HG02763 (cell line): ENCODE data around the gene TMEM131L.
"Not testable (repeated sequence)": the region's sequence is repeated elsewhere in the genome, so short reads cannot be mapped to it uniquely, and the experiment has no call there.

Experiments
- ATAC-seq: cut with Tn5 transposase; IDR thresholded peaks from one replicate; pipeline ENCODE4 v1.9.1; 2021; ENCODE audit warnings: mild to moderate bottlenecking, moderate library complexity; ENCODE audit not compliant: unreplicated experiment

Gene TMEM131L

GRCh38 chr4:153537493-153537960, 71.4 kb downstream of the TMEM131L start:
- no peak for ATAC-seq

GRCh38 chr4:153538487-153539357, 72.6 kb downstream of the TMEM131L start:
- no peak for ATAC-seq

GRCh38 chr4:153539422-153539821, 73.3 kb downstream of the TMEM131L start:
- ATAC-seq, result no peak

DNA sequence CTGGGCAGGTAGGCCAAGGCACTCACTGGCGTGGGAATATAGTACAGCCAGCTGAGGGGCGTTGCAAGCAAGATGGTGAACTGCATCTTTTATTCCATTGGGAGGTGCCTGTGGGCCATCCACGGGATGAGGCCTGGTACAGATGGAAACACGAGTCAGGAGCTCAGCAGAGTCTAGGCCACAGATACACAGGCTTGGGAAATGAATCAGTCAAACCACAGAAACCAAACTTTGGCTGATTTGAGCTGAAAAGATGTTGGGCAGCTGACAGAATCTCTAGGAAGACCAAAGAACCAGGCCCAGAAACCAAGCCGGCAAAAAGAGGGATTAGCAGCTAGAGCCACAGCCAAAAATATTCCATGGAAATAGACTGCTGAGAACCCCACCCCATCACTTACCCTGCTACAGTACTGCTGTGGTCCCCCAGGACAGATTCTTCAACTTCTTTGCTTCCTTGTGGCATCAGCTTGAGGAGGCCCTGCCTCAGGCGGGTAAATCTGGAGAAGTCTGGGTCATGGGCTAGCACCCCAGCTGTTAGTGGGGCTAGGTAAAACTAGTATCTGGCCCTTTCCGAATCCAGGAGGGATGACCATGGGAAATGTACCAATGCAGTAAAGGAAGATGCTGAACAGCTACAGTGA, 75.4 kb downstream of the TMEM131L start:
- no peak for ATAC-seq

DNA sequence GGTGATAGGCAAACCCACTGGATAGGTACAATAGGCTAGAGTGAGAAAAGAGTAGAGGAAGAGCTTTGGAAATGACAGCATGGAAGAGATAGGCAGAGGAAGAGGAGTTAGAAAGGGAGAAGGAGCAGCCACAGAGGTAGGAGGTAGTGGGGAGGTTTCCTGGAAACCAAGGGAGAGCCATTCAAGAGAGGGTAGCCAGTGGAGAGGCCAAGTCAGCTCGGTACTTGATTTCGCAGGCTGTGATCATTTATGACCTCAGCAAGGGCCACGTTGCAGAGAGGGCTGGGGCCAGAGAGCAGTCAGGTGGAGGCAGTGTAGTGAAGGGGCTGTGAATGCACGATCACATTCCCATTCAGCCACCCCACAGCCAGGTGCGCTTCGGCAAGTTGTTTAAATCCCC, 76.0 kb downstream of the TMEM131L start:
- ATAC-seq, result no peak

GRCh38 chr4:153542834-153543233, 76.7 kb downstream of the TMEM131L start:
- ATAC-seq, result no peak

DNA sequence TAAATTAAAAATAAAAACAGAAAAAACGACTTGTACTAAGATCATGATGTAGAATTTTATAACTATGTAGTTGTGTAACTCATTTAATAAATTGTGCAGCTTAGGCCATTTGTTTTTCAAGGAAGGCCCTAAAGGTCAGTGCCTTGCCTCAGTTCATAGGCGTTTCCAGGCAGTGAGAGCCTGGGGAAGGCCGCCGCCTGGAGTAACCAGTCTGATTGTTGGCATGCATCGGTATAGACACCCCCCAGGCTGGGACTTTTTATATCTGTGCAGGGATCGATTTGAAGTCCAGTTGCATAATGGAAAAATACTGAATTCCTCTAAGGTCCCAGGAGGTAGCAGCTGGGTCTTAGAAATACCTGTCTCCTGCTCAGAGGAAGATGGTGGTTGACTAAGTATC, 77.2 kb downstream of the TMEM131L start:
- ATAC-seq, result no peak

DNA sequence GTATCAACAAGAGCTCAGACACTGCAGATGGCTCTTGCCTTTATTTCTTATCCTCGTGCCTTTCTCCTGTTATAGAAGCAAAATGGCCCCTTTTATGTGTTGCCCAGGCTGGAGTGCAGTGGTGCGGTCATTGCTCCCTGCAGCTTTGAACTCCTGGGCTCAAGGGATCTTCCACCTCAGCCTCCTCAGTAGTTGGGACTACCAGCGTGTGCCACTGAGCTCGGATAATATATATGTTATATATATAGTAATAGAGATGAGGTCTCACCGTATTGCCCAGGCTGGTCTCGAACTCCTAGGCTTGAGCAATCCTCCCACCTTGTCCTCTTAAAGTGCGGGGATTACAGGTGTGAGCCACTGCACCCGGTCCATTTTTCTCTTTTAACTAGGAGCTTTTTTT, 79.7 kb downstream of the TMEM131L start:
- ATAC-seq, result no peak

GRCh38 chr4:153546280-153546679, 80.1 kb downstream of the TMEM131L start:
- ATAC-seq, result no peak

GRCh38 chr4:153547520-153547919, 81.4 kb downstream of the TMEM131L start:
- no peak for ATAC-seq

GRCh38 chr4:153548907-153549306, 82.7 kb downstream of the TMEM131L start:
- not testable (repeated sequence) for ATAC-seq

- no peak for ATAC-seq
Observed at GRCh38 chr4:153549405-153549804, 83.2 kb downstream of the TMEM131L start.

DNA sequence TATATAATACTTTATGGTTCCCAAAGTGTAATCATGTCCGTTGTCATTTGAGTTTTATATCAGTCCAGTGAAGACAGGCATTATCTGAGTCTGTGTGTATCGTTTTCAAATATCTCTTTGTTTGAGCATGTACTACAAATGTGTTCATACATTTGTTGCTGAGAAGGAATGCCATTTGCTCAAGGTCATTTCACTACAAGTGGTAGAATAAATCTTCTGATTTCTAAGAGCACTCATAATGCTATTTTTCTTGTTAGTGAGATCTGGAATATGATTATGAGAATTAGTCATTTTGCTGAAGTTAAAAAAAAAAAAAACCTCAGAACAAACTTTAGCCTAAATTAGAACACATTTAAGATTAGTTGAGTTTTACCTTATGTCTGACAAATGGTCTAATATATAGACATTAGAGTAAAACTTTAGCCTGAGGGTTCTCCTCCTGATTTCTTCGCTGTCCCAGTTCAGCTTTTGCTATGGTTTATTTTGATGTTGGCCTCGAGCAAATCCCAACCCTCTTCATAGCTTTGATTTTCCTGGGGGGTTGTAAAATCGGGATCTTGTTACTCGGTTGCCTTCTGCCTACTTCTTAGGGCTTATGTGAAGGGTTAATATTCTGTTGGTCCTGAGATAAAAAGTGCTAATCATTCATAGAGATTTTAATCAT, 87.1 kb downstream of the TMEM131L start:
- no peak for ATAC-seq

- no peak for ATAC-seq
Observed at GRCh38 chr4:153553819-153554170, 87.6 kb downstream of the TMEM131L start.

DNA sequence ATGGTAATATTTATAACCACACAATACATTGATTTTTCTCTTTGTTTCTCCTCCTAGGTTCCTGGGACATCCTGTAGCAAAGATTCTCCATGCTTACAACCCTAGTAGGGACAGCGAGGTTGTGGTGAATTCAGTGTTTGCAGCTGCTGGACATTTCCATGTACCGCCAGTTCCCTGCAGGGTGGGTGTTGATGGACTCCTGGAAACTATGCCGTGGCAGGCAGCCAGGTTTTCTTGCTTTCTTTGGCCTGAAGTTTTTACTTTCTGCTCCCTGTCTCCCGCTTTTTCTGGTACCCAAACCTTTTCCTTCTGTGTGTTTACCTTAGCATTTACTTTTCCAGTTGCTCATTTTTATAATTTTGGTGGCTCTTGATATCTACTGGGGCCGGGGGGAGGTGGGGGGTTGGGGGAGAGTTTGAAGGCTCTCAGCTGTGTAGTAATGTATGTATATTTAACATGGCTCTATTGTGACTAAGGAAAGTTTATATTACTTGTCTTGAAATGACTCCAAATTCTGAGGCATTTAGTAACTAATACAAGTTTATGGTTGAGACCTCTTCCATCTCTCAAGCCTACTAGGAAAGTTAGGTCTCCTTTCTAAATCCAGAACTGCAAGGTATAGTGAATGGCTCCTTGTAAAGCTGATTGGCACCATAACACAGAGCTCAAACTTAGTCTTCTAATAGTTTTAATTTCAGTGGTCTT, 89.7 kb downstream of the TMEM131L start:
- ATAC-seq, result no peak

DNA sequence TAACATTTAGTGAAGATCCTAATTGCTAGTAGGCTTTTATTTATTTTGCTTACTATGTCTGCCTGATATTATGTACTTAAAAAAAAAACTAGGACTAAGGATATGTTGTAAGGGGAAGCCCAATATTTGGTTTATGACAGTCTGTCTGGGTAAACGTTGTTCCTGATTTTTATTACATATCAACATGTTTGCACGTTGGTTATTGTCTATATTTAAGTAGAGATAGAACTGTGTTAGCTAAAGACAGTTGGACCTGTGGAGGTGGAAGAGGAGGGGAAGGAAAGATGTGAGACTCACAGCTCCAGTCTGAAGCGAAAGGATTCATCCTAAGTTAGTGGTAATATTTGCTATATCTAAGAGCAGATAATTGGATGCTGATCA, 90.3 kb downstream of the TMEM131L start:
- ATAC-seq, result no peak

DNA sequence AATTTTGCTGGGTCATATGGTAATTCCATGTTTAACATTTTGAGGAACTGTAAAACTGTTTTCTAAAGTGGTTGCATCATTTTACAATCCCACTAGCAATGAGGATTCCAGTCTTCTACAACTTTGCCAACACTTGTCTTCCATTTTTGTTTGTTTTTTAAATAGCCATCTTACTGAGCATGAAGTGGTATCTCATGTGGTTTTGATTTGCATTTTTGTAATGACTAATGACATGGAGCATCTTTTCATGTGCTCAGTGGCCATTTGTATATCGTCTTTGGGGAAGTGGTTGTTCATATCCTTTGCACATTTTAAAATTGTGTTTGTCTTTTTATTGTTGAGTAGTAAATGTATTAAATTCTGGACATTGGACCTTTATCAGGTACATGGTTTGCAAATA, 94.7 kb downstream of the TMEM131L start:
- ATAC-seq, result no peak

- no peak for ATAC-seq
Observed at GRCh38 chr4:153564630-153565525, 98.7 kb downstream of the TMEM131L start.

GRCh38 chr4:153566631-153567150, 100.5 kb downstream of the TMEM131L start:
- no peak for ATAC-seq

DNA sequence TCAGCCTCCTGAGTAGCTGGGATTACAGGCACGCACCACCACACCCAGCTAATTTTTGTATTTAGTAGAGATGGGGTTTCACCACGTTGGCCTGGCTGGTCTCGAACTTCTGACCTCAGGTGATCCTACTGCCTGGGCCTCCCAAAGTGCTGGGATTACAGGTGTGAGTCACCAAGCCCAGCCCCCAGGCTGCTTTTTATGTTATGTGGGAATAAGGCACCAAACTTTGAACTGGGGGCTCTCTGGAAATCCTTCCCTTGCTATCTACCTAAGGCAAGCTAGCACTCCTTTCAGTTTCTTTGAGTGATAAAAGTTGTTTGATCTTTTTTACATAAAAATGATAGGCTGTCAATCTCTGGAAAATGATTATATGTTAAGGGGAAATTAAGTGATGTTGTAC, 101.5 kb downstream of the TMEM131L start:
- ATAC-seq, result not testable (repeated sequence)
